ENCODE results near the gene PASD1. TPM values are rescaled to one million over a fixed set of nuclear protein-coding genes. Genes with fewer than 3 reads are reported as not detected.

Gene PASD1
- total RNA-seq, 1 donor from 2014 or later: not detected

DNA sequence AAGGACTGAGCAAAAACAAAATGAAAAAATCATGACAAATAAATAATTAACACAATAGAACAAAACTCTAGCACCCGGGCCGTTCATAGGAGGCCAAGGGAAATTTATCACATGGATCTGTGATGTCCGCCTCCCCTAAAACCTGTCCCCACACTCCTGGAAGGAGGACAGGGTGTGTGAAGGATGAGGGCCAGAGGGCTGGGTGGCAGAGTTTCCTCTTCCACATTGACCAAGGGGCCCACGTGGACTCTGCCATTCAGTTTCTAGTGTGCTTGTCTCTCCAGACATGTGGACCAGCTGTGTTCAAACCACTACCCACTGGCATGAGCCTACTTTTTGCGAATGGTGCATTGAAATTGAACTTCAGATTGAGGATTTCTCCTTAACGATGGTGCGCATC lies 138.1 kb downstream of the PASD1 start:
- TF ChIP-seq, protein P1, sequence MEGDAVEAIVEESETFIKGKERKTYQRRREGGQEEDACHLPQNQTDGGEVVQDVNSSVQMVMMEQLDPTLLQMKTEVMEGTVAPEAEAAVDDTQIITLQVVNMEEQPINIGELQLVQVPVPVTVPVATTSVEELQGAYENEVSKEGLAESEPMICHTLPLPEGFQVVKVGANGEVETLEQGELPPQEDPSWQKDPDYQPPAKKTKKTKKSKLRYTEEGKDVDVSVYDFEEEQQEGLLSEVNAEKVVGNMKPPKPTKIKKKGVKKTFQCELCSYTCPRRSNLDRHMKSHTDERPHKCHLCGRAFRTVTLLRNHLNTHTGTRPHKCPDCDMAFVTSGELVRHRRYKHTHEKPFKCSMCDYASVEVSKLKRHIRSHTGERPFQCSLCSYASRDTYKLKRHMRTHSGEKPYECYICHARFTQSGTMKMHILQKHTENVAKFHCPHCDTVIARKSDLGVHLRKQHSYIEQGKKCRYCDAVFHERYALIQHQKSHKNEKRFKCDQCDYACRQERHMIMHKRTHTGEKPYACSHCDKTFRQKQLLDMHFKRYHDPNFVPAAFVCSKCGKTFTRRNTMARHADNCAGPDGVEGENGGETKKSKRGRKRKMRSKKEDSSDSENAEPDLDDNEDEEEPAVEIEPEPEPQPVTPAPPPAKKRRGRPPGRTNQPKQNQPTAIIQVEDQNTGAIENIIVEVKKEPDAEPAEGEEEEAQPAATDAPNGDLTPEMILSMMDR (IDR thresholded peaks at IDR 0.05; ENCODE audit: partially characterized antibody, unreplicated experiment): no peak
- Mint-ChIP-seq H3K9me3 (ENCODE audit: unreplicated experiment) (no peaks in the 10 kb centered on the region), H3K27me3 (ENCODE audit: unreplicated experiment) (no peaks in the 10 kb centered on the region)

DNA sequence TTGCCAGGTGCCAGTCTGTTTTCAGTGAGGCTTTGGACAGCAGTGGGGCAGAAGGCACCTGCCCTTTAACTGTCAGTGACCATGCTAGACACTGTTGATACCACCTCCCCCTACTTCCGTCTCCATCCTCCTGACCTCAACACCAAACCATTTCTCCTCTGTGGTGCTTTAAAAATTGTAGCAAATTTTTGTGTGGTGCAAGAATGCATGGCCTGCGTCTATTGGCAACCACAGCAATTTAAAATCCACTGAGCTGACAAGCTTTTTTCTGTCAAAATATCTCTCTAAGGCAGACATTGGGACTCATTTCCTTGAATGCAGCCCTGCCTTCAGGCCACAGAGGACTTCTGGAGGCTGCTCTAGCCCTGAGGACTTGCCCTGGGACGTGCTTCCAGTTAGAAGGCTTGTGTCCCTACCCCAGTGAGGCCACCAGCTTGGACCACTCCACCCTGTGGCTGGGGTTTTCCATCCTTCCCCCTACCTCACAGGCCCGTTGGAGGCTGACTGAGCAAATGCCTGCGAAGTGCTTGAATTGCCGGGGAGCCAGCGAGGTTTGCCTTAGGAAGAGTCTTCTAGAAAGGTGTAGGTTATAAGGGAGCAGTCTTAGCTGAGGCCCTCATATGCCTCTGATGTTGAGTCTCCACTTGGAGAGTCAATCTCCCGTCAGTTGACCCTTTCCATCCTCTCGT lies 138.7 kb downstream of the PASD1 start:
- H3K27ac Mint-ChIP-seq (ENCODE audit: unreplicated experiment): no peak overlapping the region
- no peaks in the 10 kb centered on the region for H3K36me3 Mint-ChIP-seq (ENCODE audit: unreplicated experiment)
- no peak for DNase-seq
- no peaks in the 10 kb centered on the region for H3K27me3 Mint-ChIP-seq (ENCODE audit: unreplicated experiment)
- peaks cover 5% of the 10 kb centered on the region for H3K4me1 Mint-ChIP-seq (ENCODE audit: low read depth, unreplicated experiment)
- H3K9me3 Mint-ChIP-seq (ENCODE audit: unreplicated experiment): no peaks in the 10 kb centered on the region
- TF ChIP-seq, protein P1 (IDR thresholded peaks at IDR 0.05; ENCODE audit: partially characterized antibody, unreplicated experiment): no peak
- no peak overlapping the region for H3K4me3 Mint-ChIP-seq (ENCODE audit: unreplicated experiment)

More for the DNA sequence above, 138.1 kb downstream of the PASD1 start:
- H3K4me3 Mint-ChIP-seq (ENCODE audit: unreplicated experiment): no peak overlapping the region
- DNase-seq: no peak
- H3K27ac Mint-ChIP-seq (ENCODE audit: unreplicated experiment): no peak overlapping the region
- H3K36me3 Mint-ChIP-seq (ENCODE audit: unreplicated experiment): no peaks in the 10 kb centered on the region
- peaks cover 6% of the 10 kb centered on the region for H3K4me1 Mint-ChIP-seq (ENCODE audit: low read depth, unreplicated experiment)

- H3K27me3 Mint-ChIP-seq (ENCODE audit: unreplicated experiment): no peaks in the 10 kb centered on the region
Observed at GRCh38 chrX:151702741-151703340, 139.4 kb downstream of the PASD1 start.

GRCh38 chrX:151703487-151703886 lies 140.0 kb downstream of the PASD1 start:
- H3K36me3 Mint-ChIP-seq (ENCODE audit: unreplicated experiment): no peaks in the 10 kb centered on the region
- DNase-seq: no peak
- H3K4me3 Mint-ChIP-seq (ENCODE audit: unreplicated experiment): no peak overlapping the region
- no peaks in the 10 kb centered on the region for H3K9me3 Mint-ChIP-seq (ENCODE audit: unreplicated experiment)
- H3K27ac Mint-ChIP-seq (ENCODE audit: unreplicated experiment): no peak overlapping the region
- TF ChIP-seq, protein P1 (IDR thresholded peaks at IDR 0.05; ENCODE audit: partially characterized antibody, unreplicated experiment): no peak
- H3K4me1 Mint-ChIP-seq (ENCODE audit: low read depth, unreplicated experiment): peaks cover 5% of the 10 kb centered on the region
- no peaks in the 10 kb centered on the region for H3K27me3 Mint-ChIP-seq (ENCODE audit: unreplicated experiment)

More at GRCh38 chrX:151702741-151703340, 139.4 kb downstream of the PASD1 start:
- Mint-ChIP-seq H3K4me1 (ENCODE audit: low read depth, unreplicated experiment) (peaks cover 5% of the 10 kb centered on the region), H3K9me3 (ENCODE audit: unreplicated experiment) (no peaks in the 10 kb centered on the region), H3K27ac (ENCODE audit: unreplicated experiment) (no peak overlapping the region), H3K36me3 (ENCODE audit: unreplicated experiment) (no peaks in the 10 kb centered on the region), H3K4me3 (ENCODE audit: unreplicated experiment) (no peak overlapping the region)
- DNase-seq: no peak
- TF ChIP-seq, protein P1 (IDR thresholded peaks at IDR 0.05; ENCODE audit: partially characterized antibody, unreplicated experiment): no peak

DNA sequence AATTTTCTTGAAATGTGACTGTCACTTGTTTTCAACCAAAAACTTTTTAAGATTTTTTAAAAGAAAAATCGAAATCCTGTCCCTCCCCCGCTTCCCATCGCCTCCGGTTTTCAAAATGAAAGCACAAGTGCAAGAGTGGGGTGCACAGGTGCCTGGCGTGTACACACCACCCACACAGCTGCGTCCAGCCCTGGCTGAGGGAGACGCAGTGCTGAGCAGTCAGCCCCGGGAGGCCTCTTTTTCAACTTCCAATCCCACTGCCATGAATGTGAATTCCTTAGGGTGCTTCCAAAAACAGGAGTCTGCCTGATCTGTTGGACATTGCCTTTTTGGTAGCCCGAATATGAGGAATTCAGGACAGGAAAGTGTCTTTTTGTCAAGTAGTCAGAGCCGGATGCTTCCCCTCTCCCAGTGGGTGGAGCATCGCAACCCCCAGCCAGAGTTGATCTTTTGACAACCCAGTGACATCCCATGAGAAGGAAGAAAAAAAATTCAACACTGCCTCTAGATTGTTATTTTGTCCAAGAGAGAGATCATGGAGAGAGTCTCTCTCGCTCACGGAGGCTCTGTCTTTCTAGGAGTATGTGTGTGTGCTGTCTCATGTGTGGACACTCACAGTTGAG lies 140.7 kb downstream of the PASD1 start:
- Mint-ChIP-seq H3K27me3 (ENCODE audit: unreplicated experiment) (no peaks in the 10 kb centered on the region), H3K27ac (ENCODE audit: unreplicated experiment) (no peak overlapping the region), H3K4me3 (ENCODE audit: unreplicated experiment) (no peak overlapping the region)

More for the DNA sequence above, 140.7 kb downstream of the PASD1 start:
- no peak for DNase-seq
- no peaks in the 10 kb centered on the region for H3K36me3 Mint-ChIP-seq (ENCODE audit: unreplicated experiment)
- peaks cover 5% of the 10 kb centered on the region for H3K4me1 Mint-ChIP-seq (ENCODE audit: low read depth, unreplicated experiment)
- no peaks in the 10 kb centered on the region for H3K9me3 Mint-ChIP-seq (ENCODE audit: unreplicated experiment)
- TF ChIP-seq, protein P1 (IDR thresholded peaks at IDR 0.05; ENCODE audit: partially characterized antibody, unreplicated experiment): no peak

Data from glutamatergic neuron (in vitro differentiated cells).